ENCODE data around the gene MEIS1.

MEIS1 gene

DNA sequence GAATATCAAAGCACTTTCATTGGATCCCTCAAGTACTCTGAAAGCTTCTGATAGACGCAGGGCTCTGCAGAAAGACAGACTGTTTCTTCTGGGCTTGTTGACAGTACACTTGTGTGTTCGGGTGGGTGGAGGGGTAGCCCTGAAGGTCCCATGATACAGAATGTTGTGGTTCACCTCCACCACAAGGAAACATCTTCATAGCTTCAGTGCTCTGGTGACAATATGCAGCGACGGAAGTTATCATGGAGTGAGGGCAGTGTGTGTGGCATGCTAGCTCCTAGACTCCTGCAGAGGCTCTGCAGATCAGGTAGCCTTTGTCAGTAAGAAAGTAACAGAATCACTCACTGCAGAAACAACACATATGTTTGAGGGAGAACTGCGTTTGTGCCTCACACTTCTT is 90.7 kb downstream of the MEIS1 start:
- H3K9ac ChIP-seq (ENCODE audit: low read length) = no peak overlapping the region
- no peaks in the 10 kb centered on the region for H3K4me1 ChIP-seq (ENCODE audit: low read length)
- no peaks in the 10 kb centered on the region; the same call in 1 of the 2 replicates for H3K36me3 ChIP-seq (replicated peaks; ENCODE audit: insufficient read depth, low read length)
- no peaks in the 10 kb centered on the region for H3K27me3 ChIP-seq (replicated peaks; ENCODE audit: insufficient read depth, low read length)
- DNase-seq = no peak
- TF ChIP-seq EZH2 (optimal IDR thresholded peaks at IDR 0.05; ENCODE audit: low read depth, low read length) = no peak
- no peak for TF ChIP-seq EZH2phosphoT487 (IDR thresholded peaks at IDR 0.05; ENCODE audit: low read length)
- TF ChIP-seq, protein P1, sequence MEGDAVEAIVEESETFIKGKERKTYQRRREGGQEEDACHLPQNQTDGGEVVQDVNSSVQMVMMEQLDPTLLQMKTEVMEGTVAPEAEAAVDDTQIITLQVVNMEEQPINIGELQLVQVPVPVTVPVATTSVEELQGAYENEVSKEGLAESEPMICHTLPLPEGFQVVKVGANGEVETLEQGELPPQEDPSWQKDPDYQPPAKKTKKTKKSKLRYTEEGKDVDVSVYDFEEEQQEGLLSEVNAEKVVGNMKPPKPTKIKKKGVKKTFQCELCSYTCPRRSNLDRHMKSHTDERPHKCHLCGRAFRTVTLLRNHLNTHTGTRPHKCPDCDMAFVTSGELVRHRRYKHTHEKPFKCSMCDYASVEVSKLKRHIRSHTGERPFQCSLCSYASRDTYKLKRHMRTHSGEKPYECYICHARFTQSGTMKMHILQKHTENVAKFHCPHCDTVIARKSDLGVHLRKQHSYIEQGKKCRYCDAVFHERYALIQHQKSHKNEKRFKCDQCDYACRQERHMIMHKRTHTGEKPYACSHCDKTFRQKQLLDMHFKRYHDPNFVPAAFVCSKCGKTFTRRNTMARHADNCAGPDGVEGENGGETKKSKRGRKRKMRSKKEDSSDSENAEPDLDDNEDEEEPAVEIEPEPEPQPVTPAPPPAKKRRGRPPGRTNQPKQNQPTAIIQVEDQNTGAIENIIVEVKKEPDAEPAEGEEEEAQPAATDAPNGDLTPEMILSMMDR (IDR thresholded peaks at IDR 0.05; ENCODE audit: low read length) = no peak
- no peak overlapping the region for H3K4me2 ChIP-seq (ENCODE audit: low read depth, low read length)
- no peaks in the 10 kb centered on the region for H4K20me1 ChIP-seq (ENCODE audit: insufficient read depth, low read length)
- H3K9me3 ChIP-seq (replicated peaks; ENCODE audit: insufficient read depth, low read length) = no peaks in the 10 kb centered on the region
- H3K4me3 ChIP-seq (ENCODE audit: low read length) = no peak overlapping the region
- no peak overlapping the region for H2AFZ ChIP-seq (ENCODE audit: low read length)
- H3K27ac ChIP-seq (ENCODE audit: low read length) = no peak overlapping the region
- no peaks in the 10 kb centered on the region for H3K9me2 ChIP-seq (replicated peaks; ENCODE audit: insufficient read depth, low read length)
- H3F3A ChIP-seq (ENCODE audit: insufficient read depth, low read length) = no peaks in the 10 kb centered on the region
- no peaks in the 10 kb centered on the region for H3K79me2 ChIP-seq (ENCODE audit: low read length)

DNA sequence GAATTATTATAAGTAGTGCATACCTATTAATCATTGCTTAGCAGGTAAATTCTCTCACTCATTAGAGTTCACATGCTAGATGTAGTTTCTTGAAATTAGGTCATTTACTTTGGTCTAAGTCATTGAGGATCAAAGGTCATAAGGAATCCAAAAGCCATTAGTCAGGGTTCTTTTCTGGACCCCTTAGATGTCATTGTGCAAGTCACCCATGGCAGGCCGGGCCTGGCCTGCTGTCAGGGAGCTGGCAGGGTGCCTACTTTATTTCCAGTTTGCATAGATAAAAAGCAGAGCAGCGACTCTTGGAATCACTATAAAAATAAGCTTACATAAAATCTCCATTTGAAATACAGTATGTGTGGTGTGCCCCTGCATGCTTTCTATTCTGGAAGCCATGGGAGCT is 91.3 kb downstream of the MEIS1 start:
- Histone ChIP-seq H3K4me3 (ENCODE audit: low read length) (no peak overlapping the region), H3K9ac (ENCODE audit: low read length) (no peak overlapping the region), H3K36me3 (replicated peaks; ENCODE audit: insufficient read depth, low read length) (no peaks in the 10 kb centered on the region; the same call in 1 of the 2 replicates), H3K27me3 (replicated peaks; ENCODE audit: insufficient read depth, low read length) (no peaks in the 10 kb centered on the region), H3K79me2 (ENCODE audit: low read length) (no peaks in the 10 kb centered on the region), H3K4me1 (ENCODE audit: low read length) (no peaks in the 10 kb centered on the region), H2AFZ (ENCODE audit: low read length) (no peak overlapping the region), H3K27ac (ENCODE audit: low read length) (no peak overlapping the region), H3K9me2 (replicated peaks; ENCODE audit: insufficient read depth, low read length) (no peaks in the 10 kb centered on the region), H3F3A (ENCODE audit: insufficient read depth, low read length) (no peaks in the 10 kb centered on the region), H3K9me3 (replicated peaks; ENCODE audit: insufficient read depth, low read length) (no peaks in the 10 kb centered on the region), H4K20me1 (ENCODE audit: insufficient read depth, low read length) (no peaks in the 10 kb centered on the region), H3K4me2 (ENCODE audit: low read depth, low read length) (no peak overlapping the region)
- TF ChIP-seq EZH2phosphoT487 (IDR thresholded peaks at IDR 0.05; ENCODE audit: low read length) (no peak), EZH2 (optimal IDR thresholded peaks at IDR 0.05; ENCODE audit: low read depth, low read length) (no peak)
- TF ChIP-seq, protein P1 (IDR thresholded peaks at IDR 0.05; ENCODE audit: low read length) = no peak
- no peak for DNase-seq

- Histone ChIP-seq H3K9ac (ENCODE audit: low read length) (no peak overlapping the region), H3K4me2 (ENCODE audit: low read depth, low read length) (no peak overlapping the region), H3K4me3 (ENCODE audit: low read length) (no peak overlapping the region), H3K9me2 (replicated peaks; ENCODE audit: insufficient read depth, low read length) (no peaks in the 10 kb centered on the region), H3K4me1 (ENCODE audit: low read length) (no peaks in the 10 kb centered on the region), H3K27me3 (replicated peaks; ENCODE audit: insufficient read depth, low read length) (no peaks in the 10 kb centered on the region), H3K27ac (ENCODE audit: low read length) (no peak overlapping the region), H2AFZ (ENCODE audit: low read length) (no peak overlapping the region), H3K9me3 (replicated peaks; ENCODE audit: insufficient read depth, low read length) (no peaks in the 10 kb centered on the region), H3K79me2 (ENCODE audit: low read length) (no peaks in the 10 kb centered on the region), H4K20me1 (ENCODE audit: insufficient read depth, low read length) (no peaks in the 10 kb centered on the region), H3F3A (ENCODE audit: insufficient read depth, low read length) (no peaks in the 10 kb centered on the region), H3K36me3 (replicated peaks; ENCODE audit: insufficient read depth, low read length) (no peaks in the 10 kb centered on the region; the same call in 1 of the 2 replicates)
- no peak for DNase-seq
- no peak for TF ChIP-seq EZH2 (optimal IDR thresholded peaks at IDR 0.05; ENCODE audit: low read depth, low read length)
- no peak for TF ChIP-seq EZH2phosphoT487 (IDR thresholded peaks at IDR 0.05; ENCODE audit: low read length)
Observed at GRCh38 chr2:66528974-66529724, 94.2 kb downstream of the MEIS1 start.

- Histone ChIP-seq H3K4me1 (ENCODE audit: low read length) (no peaks in the 10 kb centered on the region), H2AFZ (ENCODE audit: low read length) (no peak overlapping the region), H3K4me2 (ENCODE audit: low read depth, low read length) (no peak overlapping the region), H3F3A (ENCODE audit: insufficient read depth, low read length) (no peaks in the 10 kb centered on the region), H3K36me3 (replicated peaks; ENCODE audit: insufficient read depth, low read length) (no peaks in the 10 kb centered on the region; the same call in 1 of the 2 replicates), H3K27me3 (replicated peaks; ENCODE audit: insufficient read depth, low read length) (no peaks in the 10 kb centered on the region), H4K20me1 (ENCODE audit: insufficient read depth, low read length) (no peaks in the 10 kb centered on the region), H3K9me3 (replicated peaks; ENCODE audit: insufficient read depth, low read length) (no peaks in the 10 kb centered on the region), H3K79me2 (ENCODE audit: low read length) (no peaks in the 10 kb centered on the region), H3K27ac (ENCODE audit: low read length) (no peak overlapping the region), H3K4me3 (ENCODE audit: low read length) (no peak overlapping the region), H3K9me2 (replicated peaks; ENCODE audit: insufficient read depth, low read length) (no peaks in the 10 kb centered on the region), H3K9ac (ENCODE audit: low read length) (no peak overlapping the region)
- TF ChIP-seq EZH2phosphoT487 (IDR thresholded peaks at IDR 0.05; ENCODE audit: low read length) (no peak), EZH2 (optimal IDR thresholded peaks at IDR 0.05; ENCODE audit: low read depth, low read length) (no peak)
- TF ChIP-seq, protein P1 (IDR thresholded peaks at IDR 0.05; ENCODE audit: low read length) = no peak
- DNase-seq = no peak
Observed at GRCh38 chr2:66530651-66531050, 95.7 kb downstream of the MEIS1 start.
